ENCODE data around the gene MYO1E.
A peak's percentile ranks its signal among the peaks of the same experiment; 100 is the strongest.

MYO1E gene

GRCh38 chr15:59321000-59321689 is 51.5 kb downstream of the MYO1E start:
- no peak for DNase-seq (ENCODE audit: low read depth in 2 of 2)

GRCh38 chr15:59317211-59317610 is 55.5 kb downstream of the MYO1E start:
- no peak for DNase-seq (ENCODE audit: low read depth in 2 of 2)

GRCh38 chr15:59315914-59316451 is 56.7 kb downstream of the MYO1E start:
- no peak for DNase-seq (ENCODE audit: low read depth in 2 of 2)

GRCh38 chr15:59313641-59314332 is 58.9 kb downstream of the MYO1E start:
- DNase-seq (ENCODE audit: low read depth in 2 of 2): no peak

GRCh38 chr15:59312205-59312604 is 60.5 kb downstream of the MYO1E start:
- DNase-seq (ENCODE audit: low read depth in 2 of 2): no peak

- DNase-seq (ENCODE audit: low read depth in 2 of 2): no peak
Observed at GRCh38 chr15:59311195-59311594, 61.5 kb downstream of the MYO1E start.

GRCh38 chr15:59309405-59309804 is 63.3 kb downstream of the MYO1E start:
- no peak for DNase-seq (ENCODE audit: low read depth in 2 of 2)

GRCh38 chr15:59307165-59307537 is 65.5 kb downstream of the MYO1E start:
- DNase-seq (ENCODE audit: low read depth in 2 of 2): no peak

GRCh38 chr15:59306520-59307164 is 66.0 kb downstream of the MYO1E start:
- peak; percentile 64 to 69 for DNase-seq (ENCODE audit: low read depth in 2 of 2)

- DNase-seq (ENCODE audit: low read depth in 2 of 2): no peak
Observed at GRCh38 chr15:59304807-59305206, 67.9 kb downstream of the MYO1E start.

GRCh38 chr15:59304034-59304795 is 68.5 kb downstream of the MYO1E start:
- no peak for DNase-seq (ENCODE audit: low read depth in 2 of 2)

GRCh38 chr15:59303633-59304032 is 69.0 kb downstream of the MYO1E start:
- no peak for DNase-seq (ENCODE audit: low read depth in 2 of 2)

- no peak for DNase-seq (ENCODE audit: low read depth in 2 of 2)
Observed at GRCh38 chr15:59303136-59303535, 69.5 kb downstream of the MYO1E start.

GRCh38 chr15:59301527-59301926 is 71.1 kb downstream of the MYO1E start:
- DNase-seq (ENCODE audit: low read depth in 2 of 2): no peak

GRCh38 chr15:59300618-59301139 is 72.0 kb downstream of the MYO1E start:
- no peak for DNase-seq (ENCODE audit: low read depth in 2 of 2)

GRCh38 chr15:59299929-59300617 is 72.6 kb downstream of the MYO1E start:
- DNase-seq (ENCODE audit: low read depth in 2 of 2): peak; percentile 94

- no peak for DNase-seq (ENCODE audit: low read depth in 2 of 2)
Observed at GRCh38 chr15:59298854-59299250, 73.8 kb downstream of the MYO1E start.

- DNase-seq (ENCODE audit: low read depth in 2 of 2): no peak
Observed at GRCh38 chr15:59298225-59298853, 74.3 kb downstream of the MYO1E start.

GRCh38 chr15:59296181-59296617 is 76.5 kb downstream of the MYO1E start:
- DNase-seq (ENCODE audit: low read depth in 2 of 2): peak; percentile 64 to 68

GRCh38 chr15:59295261-59296001 is 77.2 kb downstream of the MYO1E start:
- DNase-seq (ENCODE audit: low read depth in 2 of 2): no peak

All from fibroblast of skin of left quadriceps (primary cell).